Central memory CD8-positive, alpha-beta T cell (primary cell): ENCODE results near the gene CEACAM21.
"Not testable (repeated sequence)": the region's sequence is repeated elsewhere in the genome, so short reads cannot be mapped to it uniquely, and the experiment has no call there.

Experiments
- ATAC-seq: fragments of 150-1000 bp; cut with Tn5 transposase; replicated peaks from 2 replicates; pipeline ENCODE4 v1.10.0; 2022; ENCODE audit warnings: mild to moderate bottlenecking, moderate FRiP score, moderate number of reproducible peaks; ENCODE audit not compliant: poor library complexity, severe bottlenecking; ENCODE audit errors: extremely low read depth
- DNase-seq, 2 donors: peaks; one replicate each; pipeline ENCODE4 v3.0.0; 2021; ENCODE audit warnings: low spot score in 2 of 2
- H3K27ac Mint-ChIP-seq: one replicate; pipeline ENCODE4 v1.8.0; 2022; ENCODE audit warnings: low read depth, mild to moderate bottlenecking, moderate library complexity, mixed read lengths
- H3K27me3 Mint-ChIP-seq: one replicate; pipeline ENCODE4 v1.8.0; 2022; ENCODE audit warnings: mixed read lengths
- H3K36me3 Mint-ChIP-seq: one replicate; pipeline ENCODE4 v1.8.0; 2022; ENCODE audit warnings: mild to moderate bottlenecking, moderate library complexity, mixed read lengths; ENCODE audit not compliant: insufficient read depth
- H3K4me1 Mint-ChIP-seq: one replicate; pipeline ENCODE4 v1.8.0; 2022; ENCODE audit warnings: mixed read lengths
- H3K4me3 Mint-ChIP-seq: one replicate; pipeline ENCODE4 v1.8.0; 2022; ENCODE audit warnings: mild to moderate bottlenecking, moderate library complexity, mixed read lengths
- H3K9me3 Mint-ChIP-seq: one replicate; pipeline ENCODE4 v1.8.0; 2022; ENCODE audit warnings: mixed read lengths

Gene CEACAM21

DNA sequence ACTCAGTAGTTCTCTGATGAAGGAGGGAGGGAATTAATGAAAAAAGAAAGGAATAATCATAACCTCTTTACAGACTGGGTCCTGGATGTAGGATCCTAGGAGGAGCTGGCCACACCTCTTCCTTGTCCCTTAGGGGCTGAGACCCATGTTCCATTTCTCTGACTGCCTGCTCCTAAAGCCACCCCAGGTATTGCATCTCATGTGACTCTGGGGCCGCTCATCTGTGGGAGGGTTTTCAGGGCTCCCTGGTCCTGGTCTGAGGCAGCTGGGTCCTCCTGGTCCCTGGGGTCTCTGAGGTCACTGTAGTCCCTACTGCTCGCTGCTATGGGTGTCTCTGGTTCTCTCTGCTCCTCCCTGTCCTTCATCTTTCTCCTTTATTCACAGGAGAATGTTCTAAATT lies 2.9 kb downstream of the CEACAM21 start:
- H3K4me3 Mint-ChIP-seq: no peak overlapping the region
- no peaks in the 10 kb centered on the region for H3K9me3 Mint-ChIP-seq
- ATAC-seq: no peak
- H3K36me3 Mint-ChIP-seq: peaks cover 15% of the 10 kb centered on the region
- DNase-seq: no peak
- H3K27me3 Mint-ChIP-seq: no peaks in the 10 kb centered on the region
- H3K4me1 Mint-ChIP-seq: peaks cover 22% of the 10 kb centered on the region
- H3K27ac Mint-ChIP-seq: no peak overlapping the region

DNA sequence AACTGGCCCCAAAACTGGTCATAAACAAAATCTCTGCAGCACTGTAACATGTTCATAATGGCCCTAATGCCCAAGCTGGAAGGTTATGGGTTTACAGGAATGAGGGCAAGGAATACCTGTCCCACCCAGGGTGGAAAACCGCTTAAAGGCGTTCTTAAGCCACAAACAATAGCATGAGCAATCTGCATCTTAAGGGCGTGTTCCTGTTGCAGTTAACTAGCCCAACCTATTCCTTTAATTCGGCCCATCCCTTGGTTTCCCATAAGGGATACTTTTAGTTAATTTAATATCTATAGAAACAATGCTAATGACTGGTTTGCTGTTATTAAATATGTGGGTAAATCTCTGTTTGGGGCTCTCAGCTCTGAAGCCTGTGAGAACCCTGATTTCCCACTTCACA lies 5.1 kb downstream of the CEACAM21 start:
- ATAC-seq, H3K27me3 Mint-ChIP-seq, DNase-seq, H3K27ac Mint-ChIP-seq, H3K4me3 Mint-ChIP-seq, H3K9me3 Mint-ChIP-seq: not testable (repeated sequence)
- Mint-ChIP-seq H3K36me3 (peaks cover 15% of the 10 kb centered on the region), H3K4me1 (peaks cover 13% of the 10 kb centered on the region)

DNA sequence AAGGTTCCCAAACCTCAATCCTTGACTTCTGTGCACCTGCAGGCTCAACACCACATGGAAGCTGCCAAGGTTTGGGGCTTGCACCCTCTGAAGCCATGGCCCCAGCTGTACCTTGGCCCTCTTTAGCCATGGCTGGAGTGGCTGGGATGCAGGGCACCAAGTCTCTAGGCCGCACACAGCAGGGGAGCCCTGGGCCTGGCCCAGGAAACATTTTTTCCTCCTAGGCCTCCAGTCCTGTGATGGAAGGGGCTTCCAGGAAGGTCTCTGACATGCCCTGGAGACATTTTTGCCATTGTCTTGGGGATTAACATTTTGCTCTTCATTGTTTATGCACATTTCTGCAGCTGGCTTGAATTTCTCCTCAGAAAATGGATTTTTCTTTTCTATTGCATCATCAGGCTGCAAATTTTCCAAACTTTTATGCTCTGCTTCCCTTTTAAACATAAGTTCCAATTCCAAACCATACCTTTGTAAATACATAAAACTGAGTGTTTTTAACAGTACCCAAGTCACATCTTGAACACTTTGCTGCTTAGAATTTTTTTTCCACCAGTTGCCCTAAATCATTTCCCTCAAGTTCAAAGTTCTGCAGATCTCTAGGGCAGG lies 6.7 kb downstream of the CEACAM21 start:
- H3K27me3 Mint-ChIP-seq, H3K4me3 Mint-ChIP-seq, ATAC-seq, H3K27ac Mint-ChIP-seq, DNase-seq, H3K9me3 Mint-ChIP-seq, H3K4me1 Mint-ChIP-seq: not testable (repeated sequence)
- peaks cover 15% of the 10 kb centered on the region for H3K36me3 Mint-ChIP-seq

- DNase-seq (no peak), ATAC-seq (no peak)
- Mint-ChIP-seq H3K27ac (no peak overlapping the region), H3K36me3 (peaks cover 15% of the 10 kb centered on the region), H3K9me3 (no peaks in the 10 kb centered on the region), H3K27me3 (no peaks in the 10 kb centered on the region), H3K4me1 (no peaks in the 10 kb centered on the region), H3K4me3 (no peak overlapping the region)
Measured at GRCh38 chr19:41584260-41584810, 8.4 kb downstream of the CEACAM21 start.

DNA sequence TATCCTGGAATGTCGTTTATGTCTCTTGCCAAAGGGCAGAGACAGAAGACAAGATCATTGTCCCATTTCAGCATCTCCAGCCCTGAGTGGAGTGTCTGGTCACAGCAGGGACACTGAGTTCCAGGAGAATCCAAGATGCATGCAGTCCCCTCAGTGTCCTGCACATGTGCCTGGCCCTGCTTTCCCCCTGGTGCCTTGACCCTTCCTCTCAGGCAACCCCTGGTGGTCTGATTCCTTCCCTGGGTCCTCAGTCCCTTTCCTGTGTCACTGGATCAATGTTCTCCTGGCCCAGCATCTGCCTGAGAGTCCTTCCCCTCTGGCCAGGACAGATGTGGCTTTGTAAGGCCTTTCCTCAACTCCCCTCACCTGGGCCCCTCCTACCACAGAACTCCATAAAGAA lies 9.0 kb downstream of the CEACAM21 start:
- no peak overlapping the region for H3K4me3 Mint-ChIP-seq
- H3K27me3 Mint-ChIP-seq: peaks cover under 1% of the 10 kb centered on the region
- H3K27ac Mint-ChIP-seq: no peak overlapping the region
- no peaks in the 10 kb centered on the region for H3K4me1 Mint-ChIP-seq
- DNase-seq (no peak), ATAC-seq (no peak)
- peaks cover 15% of the 10 kb centered on the region for H3K36me3 Mint-ChIP-seq
- H3K9me3 Mint-ChIP-seq: no peaks in the 10 kb centered on the region

- H3K27ac Mint-ChIP-seq: no peak overlapping the region
- peaks cover 12% of the 10 kb centered on the region for H3K36me3 Mint-ChIP-seq
- no peaks in the 10 kb centered on the region for H3K9me3 Mint-ChIP-seq
Measured at GRCh38 chr19:41586064-41586463, 10.1 kb downstream of the CEACAM21 start.

DNA sequence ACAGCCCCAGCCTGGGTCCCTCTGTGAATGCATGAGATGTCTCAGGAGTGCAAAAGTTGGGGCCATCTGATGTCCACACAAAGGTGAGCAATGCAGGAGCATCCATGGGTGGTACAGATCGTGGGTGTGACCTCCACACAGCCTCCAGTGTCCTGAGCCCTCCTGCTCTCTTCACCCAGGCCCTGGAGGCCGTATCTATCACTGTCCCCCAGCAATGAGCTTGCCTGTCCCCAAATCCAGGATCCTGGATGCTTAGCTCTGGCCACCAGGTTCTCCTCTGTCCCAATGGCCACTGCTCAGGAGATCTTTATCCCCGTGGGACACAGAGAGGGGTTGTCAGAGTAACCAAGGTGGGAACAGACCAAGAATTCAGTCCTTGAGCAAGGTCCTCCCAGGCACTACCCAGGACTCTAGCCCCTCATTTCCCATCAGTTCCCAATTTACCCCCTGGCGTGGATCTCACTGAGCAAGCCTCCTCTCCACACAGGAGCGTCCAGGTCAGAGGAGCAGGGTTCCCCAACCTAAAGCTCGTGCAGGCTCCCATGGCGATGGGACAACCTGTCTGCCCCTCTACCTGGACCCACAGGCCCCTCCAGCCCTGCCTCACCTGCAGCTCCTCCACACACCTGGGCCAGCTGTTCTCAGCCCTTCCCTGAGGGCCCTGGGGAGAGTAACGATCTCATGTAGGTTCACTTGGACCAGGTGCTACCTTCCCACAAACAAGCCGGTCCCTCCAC lies 11.3 kb downstream of the CEACAM21 start:
- no peak for ATAC-seq
- Mint-ChIP-seq H3K9me3 (no peaks in the 10 kb centered on the region), H3K27ac (no peak overlapping the region), H3K4me3 (no peak overlapping the region), H3K27me3 (peaks cover 16% of the 10 kb centered on the region), H3K36me3 (peaks cover 9% of the 10 kb centered on the region), H3K4me1 (peaks cover 2% of the 10 kb centered on the region)
- DNase-seq: no peak

More at GRCh38 chr19:41586064-41586463, 10.1 kb downstream of the CEACAM21 start:
- H3K27me3 Mint-ChIP-seq: peaks cover 12% of the 10 kb centered on the region
- H3K4me1 Mint-ChIP-seq: no peaks in the 10 kb centered on the region
- H3K4me3 Mint-ChIP-seq: no peak overlapping the region
- DNase-seq (no peak), ATAC-seq (no peak)

DNA sequence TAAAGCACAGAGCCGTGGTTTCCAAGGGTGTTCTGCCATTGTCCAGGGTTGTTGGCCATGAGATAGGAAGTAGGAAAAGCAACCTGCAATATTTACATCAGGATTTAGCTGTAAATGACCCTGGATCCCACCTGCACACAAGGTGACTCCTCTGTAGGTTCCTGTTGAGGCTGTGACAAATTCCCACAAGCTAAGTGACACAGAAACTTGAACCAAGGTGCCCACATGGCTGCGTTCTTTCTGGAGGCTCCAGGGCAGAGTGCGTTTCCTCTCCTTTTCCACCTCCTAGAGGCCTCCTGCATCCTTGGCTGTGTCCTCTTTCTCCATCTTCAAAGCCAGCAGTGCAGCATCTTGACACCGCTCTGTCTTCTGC lies 11.9 kb downstream of the CEACAM21 start:
- DNase-seq (no peak), ATAC-seq (no peak)
- Mint-ChIP-seq H3K9me3 (no peaks in the 10 kb centered on the region), H3K27me3 (peaks cover 22% of the 10 kb centered on the region), H3K4me3 (no peak overlapping the region), H3K27ac (no peak overlapping the region), H3K4me1 (peaks cover 5% of the 10 kb centered on the region), H3K36me3 (peaks cover 7% of the 10 kb centered on the region)

- DNase-seq: no peak
- Mint-ChIP-seq H3K27ac (no peak overlapping the region), H3K9me3 (no peaks in the 10 kb centered on the region), H3K4me3 (no peak overlapping the region), H3K4me1 (peaks cover 5% of the 10 kb centered on the region), H3K36me3 (peaks cover 4% of the 10 kb centered on the region), H3K27me3 (peaks cover 28% of the 10 kb centered on the region)
- ATAC-seq: no peak
Measured at GRCh38 chr19:41588497-41589209, 12.7 kb downstream of the CEACAM21 start.

GRCh38 chr19:41589371-41589770 lies 13.4 kb downstream of the CEACAM21 start:
- Mint-ChIP-seq H3K4me1 (peaks cover 5% of the 10 kb centered on the region), H3K9me3 (no peaks in the 10 kb centered on the region), H3K4me3 (no peak overlapping the region), H3K27ac (no peak overlapping the region), H3K27me3 (peaks cover 28% of the 10 kb centered on the region), H3K36me3 (peaks cover 4% of the 10 kb centered on the region)
- DNase-seq (no peak), ATAC-seq (no peak)

GRCh38 chr19:41590936-41591335 lies 15.0 kb downstream of the CEACAM21 start:
- Mint-ChIP-seq H3K27me3 (peaks cover 38% of the 10 kb centered on the region), H3K4me3 (no peak overlapping the region), H3K27ac (no peak overlapping the region), H3K4me1 (peaks cover 11% of the 10 kb centered on the region), H3K9me3 (no peaks in the 10 kb centered on the region), H3K36me3 (no peaks in the 10 kb centered on the region)
- DNase-seq (no peak), ATAC-seq (no peak)

GRCh38 chr19:41591951-41592562 lies 16.1 kb downstream of the CEACAM21 start:
- Mint-ChIP-seq H3K27me3 (peaks cover 49% of the 10 kb centered on the region), H3K4me1 (peaks cover 11% of the 10 kb centered on the region), H3K9me3 (no peaks in the 10 kb centered on the region), H3K4me3 (no peak overlapping the region), H3K27ac (no peak overlapping the region), H3K36me3 (no peaks in the 10 kb centered on the region)
- ATAC-seq: no peak
- no peak for DNase-seq
